Duodenal mucosa (tissue), 2 donors: Measurements from ENCODE around the gene RNF112.
"Not testable (repeated sequence)": the region's sequence is repeated elsewhere in the genome, so short reads cannot be mapped to it uniquely, and the experiment has no call there.

Experiments used
- H3K27ac ChIP-seq: one replicate; pipeline ENCODE4 v1.7.0; 2013; ENCODE audit warnings: low read depth, low read length
- H3K27me3 ChIP-seq, 2 donors: one replicate each; pipeline ENCODE4 v1.7.0; 2013; ENCODE audit warnings: low read length in 2 of 2, control low read depth in 1 of 2; ENCODE audit not compliant: insufficient read depth in 2 of 2, control insufficient read depth in 1 of 2
- H3K36me3 ChIP-seq, 2 donors: one replicate each; pipeline ENCODE4 v1.7.0; 2013; ENCODE audit warnings: low read length in 2 of 2, control low read depth in 1 of 2; ENCODE audit not compliant: insufficient read depth in 2 of 2, control insufficient read depth in 1 of 2
- H3K4me1 ChIP-seq, 2 donors: one replicate each; pipeline ENCODE4 v1.7.0; 2013; ENCODE audit warnings: low read length in 2 of 2, control low read depth in 1 of 2; ENCODE audit not compliant: insufficient read depth in 2 of 2, control insufficient read depth in 1 of 2
- H3K4me3 ChIP-seq, 2 donors: one replicate each; pipeline ENCODE4 v1.7.0; 2013; ENCODE audit warnings: low read length in 2 of 2, low read depth in 1 of 2
- H3K9ac ChIP-seq, 2 donors: one replicate each; pipeline ENCODE4 v1.7.0; 2013; ENCODE audit warnings: low read length in 2 of 2, low read depth in 1 of 2
- H3K9me3 ChIP-seq, 2 donors: one replicate each; pipeline ENCODE4 v1.7.0; 2013; ENCODE audit warnings: low read length in 2 of 2, control low read depth in 1 of 2; ENCODE audit not compliant: control insufficient read depth in 1 of 2

Gene RNF112

GRCh38 chr17:19424934-19425868, 14.2 kb downstream of the RNF112 start:
- no peak overlapping the region for H3K4me3 ChIP-seq
- H3K4me1 ChIP-seq: peaks cover 17 to 20% of the 10 kb centered on the region in 2 donors
- H3K27me3 ChIP-seq: no peaks in the 10 kb centered on the region
- H3K9ac ChIP-seq: no peak overlapping the region
- no peaks in the 10 kb centered on the region for H3K36me3 ChIP-seq
- H3K9me3 ChIP-seq: no peaks in the 10 kb centered on the region
- H3K27ac ChIP-seq: no peak overlapping the region

GRCh38 chr17:19426631-19427030, 15.6 kb downstream of the RNF112 start:
- Histone ChIP-seq H3K36me3 (no peaks in the 10 kb centered on the region), H3K27me3 (no peaks in the 10 kb centered on the region), H3K4me3 (no peak overlapping the region), H3K27ac (no peak overlapping the region), H3K9me3 (no peaks in the 10 kb centered on the region), H3K4me1 (peaks cover 17 to 20% of the 10 kb centered on the region in 2 donors), H3K9ac (no peak overlapping the region)

GRCh38 chr17:19431691-19432090, 20.7 kb downstream of the RNF112 start:
- no peak overlapping the region for H3K9ac ChIP-seq
- no peaks in the 10 kb centered on the region for H3K4me1 ChIP-seq
- no peaks in the 10 kb centered on the region for H3K9me3 ChIP-seq
- no peak overlapping the region for H3K27ac ChIP-seq
- H3K27me3 ChIP-seq: no peaks in the 10 kb centered on the region
- H3K4me3 ChIP-seq: no peak overlapping the region
- no peaks in the 10 kb centered on the region for H3K36me3 ChIP-seq

- no peak overlapping the region for H3K9ac ChIP-seq
- H3K27ac ChIP-seq: no peak overlapping the region
- no peaks in the 10 kb centered on the region for H3K27me3 ChIP-seq
- H3K36me3 ChIP-seq: no peaks in the 10 kb centered on the region
- H3K9me3 ChIP-seq: no peaks in the 10 kb centered on the region
- H3K4me3 ChIP-seq: no peak overlapping the region
- no peaks in the 10 kb centered on the region for H3K4me1 ChIP-seq
Observed at GRCh38 chr17:19433255-19433654, 22.2 kb downstream of the RNF112 start.

GRCh38 chr17:19433727-19434340, 22.8 kb downstream of the RNF112 start:
- no peaks in the 10 kb centered on the region for H3K9me3 ChIP-seq
- no peaks in the 10 kb centered on the region for H3K27me3 ChIP-seq
- H3K9ac ChIP-seq: no peak overlapping the region
- no peak overlapping the region for H3K4me3 ChIP-seq
- no peaks in the 10 kb centered on the region for H3K4me1 ChIP-seq
- no peaks in the 10 kb centered on the region for H3K36me3 ChIP-seq
- no peak overlapping the region for H3K27ac ChIP-seq

- H3K27ac ChIP-seq: no peak overlapping the region
- no peak overlapping the region for H3K9ac ChIP-seq
- H3K9me3 ChIP-seq: peaks cover 6 to 15% of the 10 kb centered on the region in 2 donors
Observed at GRCh38 chr17:19440421-19440820, 29.4 kb downstream of the RNF112 start.

GRCh38 chr17:19441288-19441687, 30.3 kb downstream of the RNF112 start:
- not testable (repeated sequence) for H3K27me3 ChIP-seq, H3K36me3 ChIP-seq, H3K4me1 ChIP-seq, H3K4me3 ChIP-seq, H3K9ac ChIP-seq, H3K27ac ChIP-seq
- peaks cover 6 to 15% of the 10 kb centered on the region in 2 donors for H3K9me3 ChIP-seq

More at GRCh38 chr17:19440421-19440820, 29.4 kb downstream of the RNF112 start:
- H3K36me3 ChIP-seq: no peaks in the 10 kb centered on the region
- no peaks in the 10 kb centered on the region for H3K4me1 ChIP-seq
- no peak overlapping the region for H3K4me3 ChIP-seq
- H3K27me3 ChIP-seq: no peaks in the 10 kb centered on the region

GRCh38 chr17:19442731-19443130, 31.7 kb downstream of the RNF112 start:
- no peak overlapping the region for H3K27ac ChIP-seq
- peaks cover 6 to 15% of the 10 kb centered on the region in 2 donors for H3K9me3 ChIP-seq
- no peak overlapping the region for H3K4me3 ChIP-seq
- H3K36me3 ChIP-seq: no peaks in the 10 kb centered on the region
- no peak overlapping the region for H3K9ac ChIP-seq
- no peaks in the 10 kb centered on the region for H3K27me3 ChIP-seq
- H3K4me1 ChIP-seq: peaks cover 0 to 3% of the 10 kb centered on the region in 2 donors

- Histone ChIP-seq H3K36me3 (no peaks in the 10 kb centered on the region), H3K9ac (no peak overlapping the region), H3K27ac (no peak overlapping the region), H3K4me1 (peaks cover 0 to 3% of the 10 kb centered on the region in 2 donors), H3K27me3 (no peaks in the 10 kb centered on the region), H3K9me3 (peaks cover 6 to 15% of the 10 kb centered on the region in 2 donors), H3K4me3 (no peak overlapping the region)
Observed at GRCh38 chr17:19443148-19443547, 32.1 kb downstream of the RNF112 start.

- H3K36me3 ChIP-seq: no peaks in the 10 kb centered on the region
- no peaks in the 10 kb centered on the region for H3K27me3 ChIP-seq
- H3K27ac ChIP-seq: no peak overlapping the region
- peaks cover 7 to 8% of the 10 kb centered on the region in 2 donors for H3K4me1 ChIP-seq
- H3K9me3 ChIP-seq: peaks cover 6 to 15% of the 10 kb centered on the region in 2 donors
- no peak overlapping the region for H3K4me3 ChIP-seq
- no peak overlapping the region for H3K9ac ChIP-seq
Observed at GRCh38 chr17:19445105-19445504, 34.1 kb downstream of the RNF112 start.
